Endothelial cell of umbilical vein (primary cell): ENCODE data around the gene SKIC8. TPM values are rescaled to one million over a fixed set of nuclear protein-coding genes. Genes with fewer than 3 reads are reported as not detected.

Experiments
- BruUV-seq: library from RNA; stranded (reverse); fragments of 400-500 nt; replicated peaks from 2 replicates; lab custom pipeline; 2021; lab: Mats Ljungman, UMichigan
- CTCF ChIA-PET: fragments of 300-600, 350-600 bp; sonication (Branson Sonifier 250); formaldehyde crosslinking; loops from one replicate; lab custom pipeline; 2021; ENCODE audit warnings: antibody characterized with exemption, inconsistent platforms; lab: Charles Lee
- POLR2A ChIA-PET: fragments of 300-600, 350-600 bp; sonication (Branson Sonifier 250); formaldehyde crosslinking; loops from one replicate; lab custom pipeline; 2021; ENCODE audit warnings: antibody characterized with exemption, inconsistent platforms; lab: Charles Lee
- DNase-seq: peaks from one replicate; pipeline ENCODE4 v3.0.0-alpha.2; 2011; ENCODE audit warnings: low read depth, low spot score
- FAIRE-seq: peaks from 2 replicates; lab custom pipeline; 2011; peaks lifted over from hg19 to GRCh38; lab: Jason Lieb, UNC
- H2AFZ ChIP-seq: 2 replicates; pipeline ENCODE4 v1.6.0; 2012; ENCODE audit warnings: low read depth, low read length, control low read depth, inconsistent platforms
- H3K27ac ChIP-seq: 2 replicates; pipeline ENCODE4 v1.5.1; 2011; ENCODE audit warnings: low read depth, mild to moderate bottlenecking, control low read depth, low read length, moderate library complexity; ENCODE audit not compliant: insufficient read depth
- H3K27me3 ChIP-seq, 2 experiments: 2 replicates each; pipeline versions ENCODE4 v1.6.0 to v1.6.1; 2011; ENCODE audit warnings: low read length in 2 of 2, mixed read lengths in 1 of 2; ENCODE audit not compliant: control insufficient read depth in 2 of 2, insufficient read depth in 2 of 2
- H3K36me3 ChIP-seq, 2 experiments: 2 replicates in 1 of 2; 3 replicates in 1 of 2; pipeline ENCODE4 v1.5.1; 2011; ENCODE audit warnings: low read length in 2 of 2, mild to moderate bottlenecking in 1 of 2, moderate library complexity in 1 of 2; ENCODE audit not compliant: control insufficient read depth in 2 of 2, insufficient read depth in 2 of 2; ENCODE audit errors: extremely low read depth in 1 of 2
- H3K4me1 ChIP-seq: 3 replicates; pipeline ENCODE4 v1.5.1; 2011; ENCODE audit warnings: mild to moderate bottlenecking, low read length; ENCODE audit not compliant: control insufficient read depth, insufficient read depth; ENCODE audit errors: extremely low read depth
- H3K4me2 ChIP-seq: 2 replicates; pipeline ENCODE4 v1.6.1; 2011; ENCODE audit warnings: low read length, control low read depth, mixed read lengths; ENCODE audit not compliant: insufficient read depth
- H3K4me3 ChIP-seq, 3 experiments: fragments of 200-600 bp in 1 of 3; sonication (generic), shearing (Covaris generic) in 1 of 3; replicated peaks in 1 of 3; 2 replicates each; pipeline ENCODE4 v1.5.1; 2011 to 2016; ENCODE audit warnings: control low read depth in 3 of 3, low read length in 3 of 3, mild to moderate bottlenecking in 2 of 3, inconsistent platforms in 1 of 3, low read depth in 1 of 3, moderate library complexity in 1 of 3; ENCODE audit not compliant: insufficient read depth in 1 of 3
- H3K79me2 ChIP-seq: 2 replicates; pipeline ENCODE4 v1.6.0; 2012; ENCODE audit warnings: low read length, inconsistent platforms; ENCODE audit not compliant: control insufficient read depth, insufficient read depth
- H3K9ac ChIP-seq: replicated peaks from 2 replicates; pipeline ENCODE3; 2011; ENCODE audit warnings: low read length, control low read depth; ENCODE audit not compliant: insufficient read depth; ENCODE audit errors: extremely low read depth
- H3K9me1 ChIP-seq: replicated peaks from 3 replicates; pipeline ENCODE4 v1.6.0; 2011; ENCODE audit warnings: mild to moderate bottlenecking, low read length; ENCODE audit not compliant: control insufficient read depth, insufficient read depth; ENCODE audit errors: extremely low read depth
- H3K9me3 ChIP-seq: replicated peaks from 2 replicates; pipeline ENCODE4 v1.5.1; 2012; ENCODE audit warnings: low read length, inconsistent platforms; ENCODE audit not compliant: control insufficient read depth, insufficient read depth
- H4K20me1 ChIP-seq: replicated peaks from 2 replicates; pipeline ENCODE3; 2011; ENCODE audit warnings: mild to moderate bottlenecking, low read length; ENCODE audit not compliant: control insufficient read depth, insufficient read depth; ENCODE audit errors: extremely low read depth
- CTCF ChIP-seq, 2 donors: IDR thresholded peaks; 1 replicate in 1 of 2; 2 replicates in 1 of 2; pipeline ENCODE4 v1.5.1; 2011; ENCODE audit warnings: low read length in 2 of 2, mild to moderate bottlenecking in 2 of 2, moderate library complexity in 2 of 2, control low read depth in 1 of 2, inconsistent platforms in 1 of 2, low read depth in 1 of 2; ENCODE audit not compliant: insufficient read depth in 1 of 2; ENCODE audit errors: extremely low read depth in 1 of 2
- FOS ChIP-seq: IDR thresholded peaks from 2 replicates; pipeline ENCODE4 v1.6.1; 2011; ENCODE audit warnings: mild to moderate bottlenecking, low read length, moderate library complexity, borderline replicate concordance; ENCODE audit not compliant: insufficient read depth
- GATA2 ChIP-seq: IDR thresholded peaks from 2 replicates; pipeline ENCODE4 v1.7.0; 2011; ENCODE audit warnings: low read depth, mild to moderate bottlenecking, moderate library complexity, mixed read lengths, low read length; ENCODE audit not compliant: insufficient read length, insufficient read depth
- JUN ChIP-seq: IDR thresholded peaks from 2 replicates; pipeline ENCODE4 v1.6.1; 2011; ENCODE audit warnings: borderline replicate concordance, low read depth; ENCODE audit not compliant: insufficient read length, insufficient read depth
- MAX ChIP-seq: IDR thresholded peaks from 2 replicates; pipeline ENCODE4 v1.6.1; 2011; ENCODE audit not compliant: insufficient read depth, insufficient read length
- MYC ChIP-seq: IDR thresholded peaks from one replicate; pipeline ENCODE4 v1.6.1; 2011; ENCODE audit warnings: mild to moderate bottlenecking, low read depth, low read length
- POLR2A ChIP-seq: IDR thresholded peaks from 2 replicates; pipeline ENCODE4 v1.6.1; 2012; ENCODE audit warnings: low read depth, mild to moderate bottlenecking, control low read depth, low read length
- POLR2AphosphoS5 ChIP-seq: IDR thresholded peaks from 2 replicates; pipeline ENCODE4 v1.6.1; 2012; ENCODE audit warnings: low read depth, mild to moderate bottlenecking, control low read depth, low read length, moderate library complexity; ENCODE audit not compliant: insufficient read depth
- dilution Hi-C: fragments of 300-500 bp; cut with MboI; formaldehyde crosslinking; loops from one replicate; pipeline ENCODE4 v1.15.0; 2019; ENCODE audit warnings: low sequenced_read_pairs; ENCODE audit not compliant: extremely low pct_ligation_motif_present
- intact Hi-C: fragments of 100-400 bp; cut with micrococcal nuclease; formaldehyde crosslinking; loops from one replicate; pipeline ENCODE4 v1.10.0; 2022
- polyA plus RNA-seq, 4 experiments: library from polyadenylated mRNA; depleted of rRNA in 3 of 4; stranded (reverse) in 3 of 4; unstranded in 1 of 4; fragments of >200 nt; gene quantifications; 2 replicates each; pipeline versions ENCODE4 v1.2.1 to v1.2.3, GENCODE V29; 2011 to 2012; ENCODE audit warnings: missing spikeins in 1 of 4
- total RNA-seq: library from RNA; stranded (reverse); gene quantifications from 2 replicates; pipeline ENCODE4 v1.2.3, GENCODE V29; 2021

Gene SKIC8
- total and polyA plus RNA-seq, 2 donors (not counting 3 experiments of a cell fraction or from before 2014, with no cell fraction given) = 49.7 to 95.0 TPM

- ChIA-PET CTCF (interaction anchor here (1.3 to 2.8 kb wide), 2 partner anchors 33 to 307 kb away, joined by 4 to 11 read pairs; partner anchors contain the start of gene SKIC8), POLR2A (no interaction called here)
- Histone ChIP-seq H3K9me1 (no peaks in the 10 kb centered on the region), H3K4me1 (peaks cover 7% of the 10 kb centered on the region), H3K9ac (no peak overlapping the region), H3K4me3 (no peak overlapping the region), H3K36me3 (no peaks in the 10 kb centered on the region), H2AFZ (no peak overlapping the region), H3K27me3 (no peaks in the 10 kb centered on the region), H4K20me1 (no peaks in the 10 kb centered on the region), H3K27ac (no peak overlapping the region), H3K9me3 (no peaks in the 10 kb centered on the region), H3K79me2 (peaks cover 19% of the 10 kb centered on the region), H3K4me2 (no peak overlapping the region)
- DNase-seq (no peak), FAIRE-seq (no peak)
- intact Hi-C loops (no loop called here), dilution Hi-C loops (no loop called here)
- BruUV-seq = no TSS peak
- no peak for TF ChIP-seq GATA2
- no peak for TF ChIP-seq MAX
- TF ChIP-seq JUN = no peak
- no peak for TF ChIP-seq FOS
- TF ChIP-seq MYC = no peak
These were observed 32.6 kb downstream of the SKIC8 start for GRCh38 chr15:78266806-78267205.

- Histone ChIP-seq H3K36me3 (no peaks in the 10 kb centered on the region), H3K4me3 (no peak overlapping the region), H3K27ac (no peak overlapping the region), H3K9ac (no peak overlapping the region), H3K9me3 (no peaks in the 10 kb centered on the region), H3K9me1 (no peaks in the 10 kb centered on the region), H3K27me3 (no peaks in the 10 kb centered on the region), H3K79me2 (peaks cover 19% of the 10 kb centered on the region), H4K20me1 (no peaks in the 10 kb centered on the region), H2AFZ (no peak overlapping the region), H3K4me2 (no peak overlapping the region), H3K4me1 (peaks cover 7% of the 10 kb centered on the region)
- intact Hi-C loops (no loop called here), dilution Hi-C loops (no loop called here)
- no TSS peak for BruUV-seq
- TF ChIP-seq POLR2AphosphoS5 (no peak), JUN (no peak), MYC (no peak), POLR2A (no peak), GATA2 (no peak), CTCF (IDR thresholded peaks at IDR 0.05; ENCODE audit: extremely low read depth in 1 of 2, insufficient read depth in 1 of 2, low read depth in 1 of 2, low read length in 2 of 2) (no peak)
- DNase-seq (no peak), FAIRE-seq (no peak)
- CTCF ChIA-PET = interaction anchor here (0.8 to 2.8 kb wide), 4 partner anchors 10 to 306 kb away, joined by 3 to 11 read pairs (median 4); partner anchors contain the start of gene SKIC8
- POLR2A ChIA-PET = interaction anchor here (0.5 kb wide), 1 partner anchor 563 kb away, joined by 6 read pairs; no protein-coding TSS in a partner anchor
These were observed 33.2 kb downstream of the SKIC8 start for GRCh38 chr15:78266229-78266628.
